IMR-90 (cell line): ENCODE data around the gene PALB2. TPM values are rescaled to one million over a fixed set of nuclear protein-coding genes. Genes with fewer than 3 reads are reported as not detected.

Experiments used
- ATAC-seq: fragments of 200-7000 bp; cut with Tn5 transposase; 2 replicates; pipeline ENCODE4 v1.9.1; 2020; ENCODE audit warnings: low read depth, mild to moderate bottlenecking, moderate library complexity
- BruUV-seq: library from RNA; stranded (reverse); fragments of 400-500 nt; replicated peaks from 2 replicates; lab custom pipeline; 2021; lab: Mats Ljungman, UMichigan
- CTCF ChIA-PET: fragments of 300-600 bp; formaldehyde crosslinking; extraction: SDS; loops from one replicate; lab custom pipeline; 2021; ENCODE audit warnings: antibody characterized with exemption; lab: Yijun Ruan, JAX
- POLR2A ChIA-PET: fragments of 300-600 bp; sonication (Branson Sonifier 250); formaldehyde crosslinking; loops from one replicate; lab custom pipeline; 2022; ENCODE audit warnings: antibody characterized with exemption; ENCODE audit not compliant: unreplicated experiment; lab: Charles Lee
- DNase-seq: peaks from one replicate; pipeline ENCODE4 v3.0.0; 2013
- H2AFZ ChIP-seq: replicated peaks from 2 replicates; pipeline ENCODE3; 2013; ENCODE audit warnings: low read length, mild to moderate bottlenecking; ENCODE audit not compliant: poor library complexity
- H2AK5ac ChIP-seq: 2 replicates; pipeline ENCODE4 v1.6.1; 2013; ENCODE audit warnings: low read depth, low read length, inconsistent platforms
- H2AK9ac ChIP-seq: replicated peaks from 2 replicates; pipeline ENCODE3; 2013; ENCODE audit warnings: mild to moderate bottlenecking, low read depth, low read length, moderate library complexity; ENCODE audit not compliant: poor library complexity
- H2BK120ac ChIP-seq: 2 replicates; pipeline ENCODE4 v1.6.1; 2013; ENCODE audit warnings: low read depth, low read length, inconsistent platforms
- H2BK15ac ChIP-seq: 3 replicates; pipeline ENCODE4 v1.6.1; 2013; ENCODE audit warnings: low read depth, low read length, inconsistent platforms
- H2BK20ac ChIP-seq: 2 replicates; pipeline ENCODE4 v1.6.1; 2013; ENCODE audit warnings: low read depth, mild to moderate bottlenecking, inconsistent platforms, low read length, moderate library complexity
- H2BK5ac ChIP-seq: 2 replicates; pipeline ENCODE4 v1.6.1; 2013; ENCODE audit warnings: mild to moderate bottlenecking, low read depth, low read length, inconsistent platforms; ENCODE audit not compliant: poor library complexity, severe bottlenecking
- H3K14ac ChIP-seq: replicated peaks from 2 replicates; pipeline ENCODE4 v1.6.1; 2013; ENCODE audit warnings: low read depth, low read length, inconsistent platforms
- H3K18ac ChIP-seq: 2 replicates; pipeline ENCODE4 v1.6.1; 2013; ENCODE audit warnings: low read depth, low read length, control low read depth
- H3K23ac ChIP-seq: 2 replicates; pipeline ENCODE4 v1.6.1; 2013; ENCODE audit warnings: low read depth, low read length, inconsistent platforms
- H3K27ac ChIP-seq: 2 replicates; pipeline ENCODE4 v1.5.1; 2013; ENCODE audit warnings: mild to moderate bottlenecking, control low read depth, low read length; ENCODE audit not compliant: insufficient read depth
- H3K27me3 ChIP-seq: 2 replicates; pipeline ENCODE4 v1.6.1; 2013; ENCODE audit warnings: low read length; ENCODE audit not compliant: control insufficient read depth, insufficient read depth
- H3K36me3 ChIP-seq: 2 replicates; pipeline ENCODE4 v1.6.1; 2013; ENCODE audit warnings: low read length, mixed read lengths; ENCODE audit not compliant: control insufficient read depth, insufficient read depth
- H3K4ac ChIP-seq: 2 replicates; pipeline ENCODE4 v1.6.1; 2013; ENCODE audit warnings: low read depth, low read length, inconsistent platforms
- H3K4me1 ChIP-seq: 2 replicates; pipeline ENCODE4 v1.6.1; 2013; ENCODE audit warnings: low read length, mixed read lengths; ENCODE audit not compliant: control insufficient read depth, insufficient read depth
- H3K4me2 ChIP-seq: 2 replicates; pipeline ENCODE4 v1.6.1; 2013; ENCODE audit warnings: low read depth, mild to moderate bottlenecking, control low read depth, low read length, moderate library complexity
- H3K4me3 ChIP-seq: 2 replicates; pipeline ENCODE4 v1.5.1; 2013; ENCODE audit warnings: low read depth, mild to moderate bottlenecking, control low read depth, low read length, moderate library complexity; ENCODE audit not compliant: insufficient read depth
- H3K56ac ChIP-seq: 2 replicates; pipeline ENCODE4 v1.6.1; 2013; ENCODE audit warnings: low read length, inconsistent platforms; ENCODE audit not compliant: insufficient read depth; ENCODE audit errors: extremely low read depth
- H3K79me1 ChIP-seq, 2 experiments: 2 replicates each; pipeline ENCODE4 v1.6.1; 2013; ENCODE audit warnings: low read length in 2 of 2, inconsistent platforms in 1 of 2, low read depth in 1 of 2
- H3K9ac ChIP-seq: 2 replicates; pipeline ENCODE4 v1.6.1; 2013; ENCODE audit warnings: low read depth, low read length, control low read depth
- H3K9me1 ChIP-seq: 2 replicates; pipeline ENCODE4 v1.6.1; 2013; ENCODE audit warnings: low read length, inconsistent platforms; ENCODE audit not compliant: insufficient read depth
- H3K9me3 ChIP-seq: 2 replicates; pipeline ENCODE4 v1.6.1; 2013; ENCODE audit warnings: low read length; ENCODE audit not compliant: control insufficient read depth, insufficient read depth
- H4K20me1 ChIP-seq: 2 replicates; pipeline ENCODE4 v1.6.1; 2013; ENCODE audit warnings: low read length, inconsistent platforms; ENCODE audit not compliant: insufficient read depth
- H4K5ac ChIP-seq: 2 replicates; pipeline ENCODE4 v1.6.1; 2013; ENCODE audit warnings: mild to moderate bottlenecking, low read depth, low read length, control low read depth
- H4K8ac ChIP-seq, 2 experiments: 2 replicates each; pipeline ENCODE4 v1.6.1; 2013; ENCODE audit warnings: low read depth in 2 of 2, low read length in 2 of 2, control low read depth in 1 of 2, inconsistent platforms in 1 of 2
- H4K91ac ChIP-seq: 2 replicates; pipeline ENCODE4 v1.6.1; 2013; ENCODE audit warnings: low read depth, low read length, inconsistent platforms; ENCODE audit not compliant: insufficient read depth
- BHLHE40 ChIP-seq: fragments of 150-350 bp; IDR thresholded peaks from 2 replicates; pipeline ENCODE4 v1.6.1; 2016; ENCODE audit warnings: mild to moderate bottlenecking, low read depth, low read length
- CTCF ChIP-seq: conservative IDR thresholded peaks from 2 replicates; pipeline ENCODE4 v1.5.1; 2012; ENCODE audit warnings: mild to moderate bottlenecking, low read depth, low read length, improper control_type of control experiment
- MAFK ChIP-seq: IDR thresholded peaks from 2 replicates; pipeline ENCODE4 v1.6.1; 2012; ENCODE audit warnings: low read depth, low read length, improper control_type of control experiment
- RAD21 ChIP-seq: IDR thresholded peaks from 2 replicates; pipeline ENCODE4 v1.6.1; 2012; ENCODE audit warnings: low read length, improper control_type of control experiment
- WGBS, 2 experiments: methylation state at CpG; one replicate each; pipeline versions ENCODE4 v1.1.5 to v1.1.7; 2013; ENCODE audit warnings: missing lambda C conversion rate in 2 of 2; ENCODE audit not compliant: insufficient read length in 1 of 2; ENCODE audit errors: extremely low coverage in 2 of 2; 5-methylcytosine and 5-hydroxymethylcytosine counted together
- dilution Hi-C: fragments of 300-500 bp; cut with HindIII; formaldehyde crosslinking; loops from one replicate; pipeline ENCODE4 v1.14.3; 2018; ENCODE audit warnings: low sequenced_read_pairs; ENCODE audit not compliant: unreplicated experiment
- in situ Hi-C: fragments of 300-500 bp; cut with MboI; formaldehyde crosslinking; loops from 3 replicates; pipeline ENCODE4 v1.14.3; 2019; ENCODE audit warnings: low sequenced_read_pairs, inconsistent platforms, mixed read lengths
- intact Hi-C: fragments of 100-400 bp; cut with micrococcal nuclease; formaldehyde crosslinking; loops from 2 replicates; pipeline ENCODE4 v1.10.0; 2022
- polyA plus RNA-seq, 3 experiments: library from polyadenylated mRNA; depleted of rRNA; stranded (reverse); fragments of >200 nt; gene quantifications; 2 replicates each; pipeline ENCODE4 v1.2.3, GENCODE V29; 2012; ENCODE audit warnings: low replicate concordance in 1 of 3
- total RNA-seq: library from RNA; depleted of rRNA; stranded (reverse); fragments of >200 nt; gene quantifications from 2 replicates; pipeline ENCODE4 v1.2.3, GENCODE V29; 2012

PALB2 gene
- total and polyA plus RNA-seq, 2 of the 4 experiments (the other 2 are of a cell fraction), result 4.1 to 8.6 TPM

GRCh38 chr16:23663918-23664317 is 22.8 kb upstream of the PALB2 start:
- intact Hi-C loops, result loop anchor here (10.0 kb wide), 1 partner anchor 841 kb away; no protein-coding TSS in a partner anchor

More at GRCh38 chr16:23663918-23664317, 22.8 kb upstream of the PALB2 start:
- Histone ChIP-seq H3K14ac (no peak overlapping the region), H2AFZ (no peak overlapping the region), H3K79me1 (peaks cover 13 to 24% of the 10 kb centered on the region in 2 experiments), H2BK5ac (no peak overlapping the region), H2AK5ac (no peak overlapping the region), H3K9me1 (peaks cover 6% of the 10 kb centered on the region; the same call in 1 of the 2 replicates), H4K91ac (no peak overlapping the region), H3K36me3 (peaks cover 49% of the 10 kb centered on the region), H2BK120ac (no peak overlapping the region), H3K9ac (no peak overlapping the region), H3K27ac (no peak overlapping the region), H2BK15ac (no peak overlapping the region), H3K18ac (no peak overlapping the region), H3K9me3 (no peaks in the 10 kb centered on the region), H2AK9ac (no peak overlapping the region), H3K4me3 (no peak overlapping the region), H2BK20ac (no peak overlapping the region), H4K8ac (no peak overlapping the region), H3K56ac (no peak overlapping the region), H3K4me2 (no peak overlapping the region), H4K5ac (no peak overlapping the region), H3K4ac (no peak overlapping the region), H3K4me1 (peaks cover 11% of the 10 kb centered on the region), H3K23ac (no peak overlapping the region), H4K20me1 (peaks cover 9% of the 10 kb centered on the region; the same call in 1 of the 2 replicates), H3K27me3 (no peaks in the 10 kb centered on the region)
- DNase-seq (no peak), ATAC-seq (no peak)
- POLR2A ChIA-PET, result no interaction called here
- in situ Hi-C loops (no loop called here), dilution Hi-C loops (no loop called here)
- BruUV-seq, result no TSS peak
- CTCF ChIA-PET, result no interaction called here
- TF ChIP-seq CTCF (no peak), BHLHE40 (no peak), RAD21 (no peak), MAFK (no peak)
- no CpG with 5 or more reads among the region's 2 CpGs for WGBS, 2 experiments
